WERI-Rb-1 (cell line): ENCODE results near the gene TRIO.

ENCODE experiments used
- DNase-seq: peaks from one replicate; pipeline ENCODE4 v3.0.0-alpha.2; 2020
- H3K27ac ChIP-seq: fragments of 250-450 bp; sonication (Bioruptor Pico); 2 replicates; pipeline ENCODE4 v1.5.1; 2020; ENCODE audit warnings: mild to moderate bottlenecking, moderate library complexity
- H3K27me3 ChIP-seq: fragments of 250-450 bp; sonication (Bioruptor Pico); 2 replicates; pipeline ENCODE4 v1.5.1; 2021; ENCODE audit warnings: mild to moderate bottlenecking, low read depth, moderate library complexity; ENCODE audit not compliant: insufficient read depth, severe bottlenecking
- H3K36me3 ChIP-seq: fragments of 250-450 bp; sonication (Bioruptor Pico); 2 replicates; pipeline ENCODE4 v1.5.1; 2020; ENCODE audit warnings: mild to moderate bottlenecking, moderate library complexity
- H3K4me3 ChIP-seq: 2 replicates; pipeline ENCODE4 v1.5.1; 2011; ENCODE audit warnings: low read depth, mild to moderate bottlenecking, control low read depth, low read length
- H3K9me3 ChIP-seq: fragments of 250-450 bp; sonication (Bioruptor Pico); 2 replicates; pipeline ENCODE4 v1.5.1; 2021; ENCODE audit warnings: mild to moderate bottlenecking, moderate library complexity; ENCODE audit not compliant: severe bottlenecking
- CTCF ChIP-seq: IDR thresholded peaks from 2 replicates; pipeline ENCODE4 v1.5.1; 2011; ENCODE audit warnings: low read depth, mild to moderate bottlenecking, control low read depth, inconsistent platforms, low read length

The TRIO gene

GRCh38 chr5:14187157-14187556 lies 44.0 kb downstream of the TRIO start:
- TF ChIP-seq CTCF, result no peak
- no peaks in the 10 kb centered on the region for H3K27me3 ChIP-seq
- H3K9me3 ChIP-seq, result no peaks in the 10 kb centered on the region
- no peaks in the 10 kb centered on the region for H3K36me3 ChIP-seq
- no peak overlapping the region for H3K4me3 ChIP-seq
- no peak for DNase-seq
- H3K27ac ChIP-seq, result no peak overlapping the region

- Histone ChIP-seq H3K27me3 (no peaks in the 10 kb centered on the region), H3K9me3 (no peaks in the 10 kb centered on the region), H3K4me3 (no peak overlapping the region), H3K27ac (no peak overlapping the region), H3K36me3 (no peaks in the 10 kb centered on the region)
- DNase-seq, result no peak
- TF ChIP-seq CTCF, result no peak
Measured at GRCh38 chr5:14187660-14188059, 44.5 kb downstream of the TRIO start.

DNA sequence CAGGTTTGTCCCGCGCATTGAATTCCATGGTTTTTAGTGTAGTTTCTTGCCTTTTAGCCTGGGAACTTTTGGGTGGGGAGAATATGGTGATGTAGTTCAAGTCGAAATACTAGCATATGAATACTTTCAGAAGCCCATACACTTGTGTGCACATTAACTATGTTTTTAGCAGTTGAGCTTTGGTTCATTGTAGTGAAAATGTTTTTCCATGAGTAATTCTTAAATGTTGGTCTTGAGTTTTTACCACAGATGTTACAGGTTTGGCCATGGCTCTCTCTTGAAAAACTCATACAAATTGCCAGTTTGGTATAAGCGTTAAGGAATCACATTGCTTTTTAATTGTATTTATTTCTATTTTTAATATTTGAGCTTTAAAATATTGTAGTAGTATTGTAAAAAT lies 45.6 kb downstream of the TRIO start:
- no peaks in the 10 kb centered on the region for H3K9me3 ChIP-seq
- no peaks in the 10 kb centered on the region for H3K27me3 ChIP-seq
- no peak overlapping the region for H3K27ac ChIP-seq
- no peaks in the 10 kb centered on the region for H3K36me3 ChIP-seq
- H3K4me3 ChIP-seq, result no peak overlapping the region
- no peak for TF ChIP-seq CTCF
- no peak for DNase-seq

- H3K27me3 ChIP-seq, result no peaks in the 10 kb centered on the region
- H3K4me3 ChIP-seq, result no peak overlapping the region
- H3K27ac ChIP-seq, result no peak overlapping the region
- DNase-seq, result no peak
- H3K9me3 ChIP-seq, result no peaks in the 10 kb centered on the region
- H3K36me3 ChIP-seq, result no peaks in the 10 kb centered on the region
- TF ChIP-seq CTCF, result no peak
Measured at GRCh38 chr5:14189680-14190079, 46.5 kb downstream of the TRIO start.

- Histone ChIP-seq H3K27ac (no peak overlapping the region), H3K4me3 (no peak overlapping the region), H3K36me3 (no peaks in the 10 kb centered on the region), H3K27me3 (no peaks in the 10 kb centered on the region), H3K9me3 (no peaks in the 10 kb centered on the region)
- no peak for DNase-seq
- TF ChIP-seq CTCF, result no peak
Measured at GRCh38 chr5:14190194-14191164, 47.3 kb downstream of the TRIO start.
